CD14-positive monocyte (primary cell): ENCODE measurements around the gene EPHA4. TPM values are rescaled to one million over a fixed set of nuclear protein-coding genes. Genes with fewer than 3 reads are reported as not detected.

Experiments
- DNase-seq, 3 donors: peaks; one replicate each; pipeline ENCODE4 v3.0.0-alpha.2; 2011 to 2022
- H2AFZ ChIP-seq: 2 replicates; pipeline ENCODE4 v1.6.0; 2012; ENCODE audit warnings: mild to moderate bottlenecking, low read depth, low read length, inconsistent platforms; ENCODE audit not compliant: insufficient read depth, poor library complexity, severe bottlenecking
- H3K27ac ChIP-seq, 2 donors: 1 replicate in 1 of 2; 2 replicates in 1 of 2; pipeline ENCODE4 v1.5.1; 2012 to 2013; ENCODE audit warnings: low read length in 2 of 2, control low read depth in 1 of 2, inconsistent platforms in 1 of 2, low read depth in 1 of 2, mild to moderate bottlenecking in 1 of 2
- H3K27me3 ChIP-seq, 2 donors: one replicate each; pipeline versions ENCODE4 v1.6.0 to v1.6.1; 2011 to 2013; ENCODE audit warnings: low read length in 2 of 2; ENCODE audit not compliant: control insufficient read depth in 2 of 2, insufficient read depth in 2 of 2
- H3K36me3 ChIP-seq, 2 donors: replicated peaks in 1 of 2; 1 replicate in 1 of 2; 2 replicates in 1 of 2; pipeline versions ENCODE4 v1.5.1 to v1.6.1; 2012 to 2013; ENCODE audit warnings: low read length in 2 of 2, control low read depth in 1 of 2, inconsistent platforms in 1 of 2, mild to moderate bottlenecking in 1 of 2; ENCODE audit not compliant: insufficient read depth in 2 of 2, control insufficient read depth in 1 of 2
- H3K4me1 ChIP-seq, 2 donors: 1 replicate in 1 of 2; 2 replicates in 1 of 2; pipeline versions ENCODE4 v1.5.1 to v1.6.1; 2012 to 2013; ENCODE audit warnings: low read length in 2 of 2, control low read depth in 1 of 2, inconsistent platforms in 1 of 2, mild to moderate bottlenecking in 1 of 2, moderate library complexity in 1 of 2; ENCODE audit not compliant: insufficient read depth in 2 of 2, control insufficient read depth in 1 of 2
- H3K4me2 ChIP-seq: replicated peaks from 2 replicates; pipeline ENCODE3; 2012; ENCODE audit warnings: low read length, moderate library complexity, mild to moderate bottlenecking; ENCODE audit not compliant: poor library complexity, severe bottlenecking; ENCODE audit errors: extremely low read depth
- H3K4me3 ChIP-seq, 3 experiments: fragments of 200-600 bp in 1 of 3; sonication (generic) in 1 of 3; replicated peaks in 1 of 3; 1 replicate in 2 of 3; 2 replicates in 1 of 3; pipeline ENCODE4 v1.5.1; 2011 to 2013; ENCODE audit warnings: low read length in 3 of 3, mild to moderate bottlenecking in 3 of 3, control low read depth in 2 of 3, low read depth in 2 of 3, inconsistent platforms in 1 of 3, moderate library complexity in 1 of 3
- H3K79me2 ChIP-seq: 2 replicates; pipeline ENCODE4 v1.6.0; 2012; ENCODE audit warnings: mild to moderate bottlenecking, control low read depth, inconsistent platforms, low read length, moderate library complexity; ENCODE audit not compliant: insufficient read depth
- H3K9ac ChIP-seq: 2 replicates; pipeline ENCODE4 v1.6.0; 2017; ENCODE audit warnings: low read length, mild to moderate bottlenecking; ENCODE audit not compliant: insufficient read depth, poor library complexity, severe bottlenecking
- H3K9me3 ChIP-seq, 2 donors: replicated peaks in 1 of 2; 1 replicate in 1 of 2; 2 replicates in 1 of 2; pipeline versions ENCODE4 v1.5.1 to v1.6.1; 2012 to 2013; ENCODE audit warnings: low read length in 2 of 2, control low read depth in 1 of 2; ENCODE audit not compliant: control insufficient read depth in 1 of 2, insufficient read depth in 1 of 2
- H4K20me1 ChIP-seq: 2 replicates; pipeline ENCODE4 v1.6.0; 2012; ENCODE audit warnings: mild to moderate bottlenecking, low read length, control low read depth, moderate library complexity; ENCODE audit not compliant: insufficient read depth
- H3K27ac Mint-ChIP-seq, 7 donors: one replicate each; pipeline ENCODE4 v1.8.0; 2020; ENCODE audit warnings: mild to moderate bottlenecking in 7 of 7, mixed read lengths in 7 of 7, moderate library complexity in 6 of 7, inconsistent platforms in 2 of 7
- H3K27me3 Mint-ChIP-seq, 3 donors: one replicate each; pipeline ENCODE4 v1.8.0; 2021 to 2022; ENCODE audit warnings: low read depth in 3 of 3, mild to moderate bottlenecking in 3 of 3, mixed read lengths in 3 of 3, moderate library complexity in 3 of 3, inconsistent platforms in 1 of 3
- H3K36me3 Mint-ChIP-seq, 2 donors: one replicate each; pipeline ENCODE4 v1.8.0; 2020; ENCODE audit warnings: mixed read lengths in 2 of 2, inconsistent platforms in 1 of 2, mild to moderate bottlenecking in 1 of 2
- H3K4me1 Mint-ChIP-seq: one replicate; pipeline ENCODE4 v1.8.0; 2020; ENCODE audit warnings: mild to moderate bottlenecking, mixed read lengths
- H3K4me3 Mint-ChIP-seq, 2 donors: one replicate each; pipeline ENCODE4 v1.8.0; 2020; ENCODE audit warnings: mild to moderate bottlenecking in 2 of 2, mixed read lengths in 2 of 2, moderate library complexity in 1 of 2
- H3K9me3 Mint-ChIP-seq, 7 donors: one replicate each; pipeline ENCODE4 v1.8.0; 2020 to 2022; ENCODE audit warnings: mixed read lengths in 7 of 7, mild to moderate bottlenecking in 6 of 7, moderate library complexity in 6 of 7, inconsistent platforms in 2 of 7
- whole genome bisulfite sequencing: methylation state at CpG from one replicate; pipeline ENCODE4 v1.1.5; 2013; ENCODE audit warnings: missing lambda C conversion rate; ENCODE audit not compliant: insufficient coverage; 5-methylcytosine and 5-hydroxymethylcytosine counted together
- intact Hi-C, 2 donors: fragments of 100-400 bp; cut with micrococcal nuclease; formaldehyde crosslinking; loops; one replicate each; pipeline versions ENCODE4 v1.15.0 to v1.15.1; 2023
- polyA plus RNA-seq, 3 donors: library from polyadenylated mRNA; depleted of rRNA in 1 of 3; unstranded in 2 of 3; stranded (reverse) in 1 of 3; fragments of 300-500 nt in 2 of 3; fragments of >200 nt in 1 of 3; fragmentation: Illumina TruSeq in 2 of 3; gene quantifications; 1 replicate in 2 of 3; 2 replicates in 1 of 3; pipeline ENCODE4 v1.2.3, GENCODE V29; 2012 to 2021
- TF ChIP-seq, protein P1 (sequence below): fragments of 200-600 bp; IDR thresholded peaks from one replicate; pipeline ENCODE4 v1.8.0; 2022; ENCODE audit warnings: antibody characterized with exemption, mild to moderate bottlenecking

EPHA4 gene
- polyA plus RNA-seq, 3 donors, result 0.15 to 0.31 TPM; not detected in 1

DNA sequence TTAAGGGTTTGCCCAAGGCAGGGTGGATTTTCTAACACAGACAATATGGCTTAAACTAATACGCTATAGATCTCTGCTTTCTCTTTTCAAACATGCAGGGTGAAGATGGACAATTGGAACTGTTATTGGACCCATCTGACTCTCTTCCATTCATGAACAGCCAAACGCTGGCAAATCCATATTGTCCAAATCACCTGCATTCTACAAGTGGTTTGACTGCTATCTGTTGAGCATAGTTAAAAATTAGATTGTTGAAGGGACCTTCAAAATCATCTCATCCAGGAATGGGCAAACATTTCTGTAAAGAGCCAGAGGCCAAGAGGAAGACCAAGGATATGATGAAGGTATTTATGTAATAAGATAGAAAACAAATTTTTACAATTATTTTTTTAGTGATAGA is 65.6 kb downstream of the EPHA4 start:
- Histone ChIP-seq H4K20me1 (no peaks in the 10 kb centered on the region), H3K4me1 (no peaks in the 10 kb centered on the region), H3K27ac (no peak overlapping the region), H3K4me2 (no peak overlapping the region), H2AFZ (no peak overlapping the region), H3K4me3 (no peak overlapping the region), H3K9me3 (no peaks in the 10 kb centered on the region), H3K27me3 (no peaks in the 10 kb centered on the region), H3K79me2 (no peaks in the 10 kb centered on the region), H3K36me3 (no peaks in the 10 kb centered on the region), H3K9ac (no peak overlapping the region)
- intact Hi-C loops, result no loop called here
- TF ChIP-seq, protein P1, sequence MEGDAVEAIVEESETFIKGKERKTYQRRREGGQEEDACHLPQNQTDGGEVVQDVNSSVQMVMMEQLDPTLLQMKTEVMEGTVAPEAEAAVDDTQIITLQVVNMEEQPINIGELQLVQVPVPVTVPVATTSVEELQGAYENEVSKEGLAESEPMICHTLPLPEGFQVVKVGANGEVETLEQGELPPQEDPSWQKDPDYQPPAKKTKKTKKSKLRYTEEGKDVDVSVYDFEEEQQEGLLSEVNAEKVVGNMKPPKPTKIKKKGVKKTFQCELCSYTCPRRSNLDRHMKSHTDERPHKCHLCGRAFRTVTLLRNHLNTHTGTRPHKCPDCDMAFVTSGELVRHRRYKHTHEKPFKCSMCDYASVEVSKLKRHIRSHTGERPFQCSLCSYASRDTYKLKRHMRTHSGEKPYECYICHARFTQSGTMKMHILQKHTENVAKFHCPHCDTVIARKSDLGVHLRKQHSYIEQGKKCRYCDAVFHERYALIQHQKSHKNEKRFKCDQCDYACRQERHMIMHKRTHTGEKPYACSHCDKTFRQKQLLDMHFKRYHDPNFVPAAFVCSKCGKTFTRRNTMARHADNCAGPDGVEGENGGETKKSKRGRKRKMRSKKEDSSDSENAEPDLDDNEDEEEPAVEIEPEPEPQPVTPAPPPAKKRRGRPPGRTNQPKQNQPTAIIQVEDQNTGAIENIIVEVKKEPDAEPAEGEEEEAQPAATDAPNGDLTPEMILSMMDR, result no peak
- Mint-ChIP-seq H3K4me1 (peaks cover 3% of the 10 kb centered on the region), H3K4me3 (no peak overlapping the region), H3K27me3 (peaks cover 0 to 4% (median 0%) of the 10 kb centered on the region in 3 donors), H3K27ac (no peak overlapping the region), H3K36me3 (no peaks in the 10 kb centered on the region), H3K9me3 (peaks cover 2 to 10% (median 5%) of the 10 kb centered on the region in 7 donors)
- WGBS, result no CpG with 5 or more reads among the region's 2 CpGs
- no peak for DNase-seq

DNA sequence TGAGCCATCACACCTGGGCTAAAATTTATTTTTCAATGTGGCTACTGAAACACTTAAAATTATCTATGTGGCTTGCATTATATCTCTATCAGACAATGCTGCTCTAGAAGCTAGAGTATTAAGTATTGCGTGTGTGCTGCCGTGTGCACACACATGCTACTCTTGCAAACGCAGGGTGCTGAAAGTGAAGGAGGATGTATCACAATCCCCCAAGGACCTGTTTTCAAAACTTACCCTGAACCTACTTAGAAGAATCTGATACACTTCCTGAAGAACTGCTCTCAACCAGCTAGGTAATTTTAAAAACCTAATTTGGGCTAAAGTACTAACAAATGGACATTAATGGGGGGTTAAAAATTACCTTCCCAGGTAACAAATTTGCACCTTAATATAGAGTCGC is 66.5 kb downstream of the EPHA4 start:
- H3K4me3 ChIP-seq, result no peak overlapping the region
- no peaks in the 10 kb centered on the region for H3K36me3 Mint-ChIP-seq
- no peak overlapping the region for H3K4me3 Mint-ChIP-seq
- intact Hi-C loops, result no loop called here
- peaks cover 0 to 4% (median 0%) of the 10 kb centered on the region in 3 donors for H3K27me3 Mint-ChIP-seq
- peaks cover 0 to 5% (median 0%) of the 10 kb centered on the region in 7 donors for H3K9me3 Mint-ChIP-seq
- no peaks in the 10 kb centered on the region for H3K4me1 ChIP-seq
- H2AFZ ChIP-seq, result no peak overlapping the region
- no CpG with 5 or more reads among the region's 4 CpGs for WGBS
- H3K79me2 ChIP-seq, result no peaks in the 10 kb centered on the region
- H3K9me3 ChIP-seq, result no peaks in the 10 kb centered on the region
- TF ChIP-seq, protein P1, result no peak
- H4K20me1 ChIP-seq, result no peaks in the 10 kb centered on the region
- H3K4me2 ChIP-seq, result no peak overlapping the region
- H3K9ac ChIP-seq, result no peak overlapping the region
- H3K36me3 ChIP-seq, result no peaks in the 10 kb centered on the region
- no peaks in the 10 kb centered on the region for H3K27me3 ChIP-seq
- H3K4me1 Mint-ChIP-seq, result no peaks in the 10 kb centered on the region
- no peak overlapping the region for H3K27ac ChIP-seq
- no peak overlapping the region for H3K27ac Mint-ChIP-seq
- DNase-seq, result no peak
